Suprapubic skin (tissue), 4 donors: ENCODE data around the gene ABHD2.

Experiments
- POLR2A ChIP-seq, 2 donors: fragments of 450-650 bp; IDR thresholded peaks; one replicate each; pipeline ENCODE4 v1.6.1; 2017; ENCODE audit warnings: antibody characterized with exemption in 2 of 2, mild to moderate bottlenecking in 2 of 2, moderate library complexity in 2 of 2
- POLR2AphosphoS5 ChIP-seq, 3 donors: sonication (generic); formaldehyde crosslinking; IDR thresholded peaks; one replicate each; pipeline ENCODE4 v1.6.1; 2017; ENCODE audit warnings: antibody characterized with exemption in 3 of 3
- TF ChIP-seq, protein P1 (sequence below), 2 donors: fragments of 200-600 bp in 1 of 2; fragments of 450-650 bp in 1 of 2; sonication (generic) in 1 of 2; IDR thresholded peaks; one replicate each; pipeline ENCODE4 v1.5.1; 2016 to 2019; ENCODE audit warnings: antibody characterized with exemption in 2 of 2, mild to moderate bottlenecking in 1 of 2, moderate library complexity in 1 of 2

GRCh38 chr15:89172921-89173320, 84.7 kb downstream of the ABHD2 start:
- TF ChIP-seq POLR2AphosphoS5 (IDR thresholded peaks at IDR 0.05) (no peak), POLR2A (IDR thresholded peaks at IDR 0.05) (no peak)
- TF ChIP-seq, protein P1, sequence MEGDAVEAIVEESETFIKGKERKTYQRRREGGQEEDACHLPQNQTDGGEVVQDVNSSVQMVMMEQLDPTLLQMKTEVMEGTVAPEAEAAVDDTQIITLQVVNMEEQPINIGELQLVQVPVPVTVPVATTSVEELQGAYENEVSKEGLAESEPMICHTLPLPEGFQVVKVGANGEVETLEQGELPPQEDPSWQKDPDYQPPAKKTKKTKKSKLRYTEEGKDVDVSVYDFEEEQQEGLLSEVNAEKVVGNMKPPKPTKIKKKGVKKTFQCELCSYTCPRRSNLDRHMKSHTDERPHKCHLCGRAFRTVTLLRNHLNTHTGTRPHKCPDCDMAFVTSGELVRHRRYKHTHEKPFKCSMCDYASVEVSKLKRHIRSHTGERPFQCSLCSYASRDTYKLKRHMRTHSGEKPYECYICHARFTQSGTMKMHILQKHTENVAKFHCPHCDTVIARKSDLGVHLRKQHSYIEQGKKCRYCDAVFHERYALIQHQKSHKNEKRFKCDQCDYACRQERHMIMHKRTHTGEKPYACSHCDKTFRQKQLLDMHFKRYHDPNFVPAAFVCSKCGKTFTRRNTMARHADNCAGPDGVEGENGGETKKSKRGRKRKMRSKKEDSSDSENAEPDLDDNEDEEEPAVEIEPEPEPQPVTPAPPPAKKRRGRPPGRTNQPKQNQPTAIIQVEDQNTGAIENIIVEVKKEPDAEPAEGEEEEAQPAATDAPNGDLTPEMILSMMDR (IDR thresholded peaks at IDR 0.05) = no peak
